HG03108 (cell line): ENCODE measurements around the gene CROCC2.

Experiments used
- ATAC-seq: cut with Tn5 transposase; IDR thresholded peaks from one replicate; pipeline ENCODE4 v1.9.1; 2021; ENCODE audit warnings: moderate library complexity; ENCODE audit not compliant: unreplicated experiment

The CROCC2 gene

DNA sequence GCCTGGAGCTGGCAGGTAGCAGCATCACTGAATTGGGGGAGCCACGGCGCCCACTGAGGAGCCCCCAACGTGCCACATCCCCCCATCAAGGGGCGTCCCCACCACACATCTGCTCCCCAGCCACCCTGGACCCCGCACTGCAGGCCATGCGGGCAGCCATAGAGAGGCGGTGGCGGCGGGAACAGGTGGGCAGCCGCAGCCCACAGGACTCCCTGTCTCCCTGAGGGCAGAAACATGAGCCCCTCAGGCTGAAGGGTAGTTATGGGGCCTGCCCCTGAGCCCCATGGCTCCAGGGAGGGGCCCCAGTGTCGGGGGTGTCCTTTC is 26.6 kb downstream of the CROCC2 start:
- ATAC-seq = no peak

DNA sequence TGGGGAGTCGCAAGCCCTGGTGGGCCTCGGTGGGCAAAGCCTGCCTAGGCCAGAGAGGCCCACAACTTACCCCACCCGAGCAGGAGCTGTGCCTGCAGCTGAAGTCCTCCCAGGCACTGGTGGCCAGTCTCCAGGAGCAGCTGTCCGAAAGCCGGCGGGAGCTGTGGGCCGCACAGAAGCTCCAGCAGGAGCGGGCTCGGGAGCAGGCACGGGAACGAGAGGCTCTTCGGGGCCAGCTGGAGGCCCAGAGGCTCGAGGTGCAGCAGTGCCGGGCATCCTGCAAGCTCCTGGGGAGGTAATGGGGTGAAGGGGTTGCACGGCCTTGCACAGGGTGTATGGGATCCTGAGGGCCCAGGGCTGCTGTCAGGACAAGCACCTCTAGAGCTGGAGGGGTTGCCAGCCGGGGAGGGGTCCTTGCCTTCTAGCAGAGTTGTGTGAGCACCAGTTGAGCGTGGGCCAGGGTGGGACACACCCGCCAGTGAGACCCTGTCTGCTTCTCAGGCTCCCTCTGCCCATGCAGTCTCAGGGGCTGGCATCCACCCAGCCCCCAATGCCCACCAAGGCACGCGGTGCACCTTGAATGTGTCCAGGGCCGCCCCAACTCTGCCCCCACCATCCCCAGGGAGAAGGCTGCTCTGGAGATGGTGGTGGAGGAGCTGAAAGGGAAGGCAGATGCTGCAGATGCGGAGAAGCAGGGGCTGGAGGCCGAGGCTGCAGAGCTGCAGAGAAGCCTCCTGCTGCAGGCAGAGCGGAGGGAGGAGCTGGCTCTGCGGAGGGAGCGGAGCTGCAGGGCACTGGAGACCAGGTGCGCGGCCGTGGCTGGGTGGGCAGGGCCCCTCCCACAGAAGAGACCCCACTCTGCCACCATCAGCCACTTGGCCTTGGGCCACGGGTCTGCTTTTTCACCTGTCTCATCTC is 27.2 kb downstream of the CROCC2 start:
- ATAC-seq = no peak

GRCh38 chr2:240933966-240934700 is 28.0 kb downstream of the CROCC2 start:
- no peak for ATAC-seq

DNA sequence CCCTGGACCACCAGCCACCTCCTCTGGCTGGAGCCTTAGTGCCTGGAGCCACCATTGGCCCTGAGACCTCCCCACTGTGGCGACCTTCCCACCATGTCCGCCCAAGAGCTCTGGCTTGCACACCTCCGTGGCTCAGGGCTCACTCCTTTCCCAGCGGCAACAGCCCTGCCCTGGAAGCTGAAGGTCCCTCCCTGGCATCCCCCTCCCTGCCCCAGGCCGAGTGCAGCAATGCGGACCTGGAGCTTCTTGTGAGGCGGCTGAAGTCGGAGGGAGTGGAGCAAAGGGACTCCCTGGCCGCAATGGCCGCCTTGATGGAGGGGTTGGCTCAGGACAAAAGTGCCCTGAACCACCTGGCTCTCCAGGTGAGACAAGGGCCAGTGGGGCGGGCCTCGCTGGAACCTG is 28.6 kb downstream of the CROCC2 start:
- no peak for ATAC-seq

GRCh38 chr2:240935103-240935876 is 29.2 kb downstream of the CROCC2 start:
- ATAC-seq = no peak

GRCh38 chr2:240936106-240936505 is 30.0 kb downstream of the CROCC2 start:
- ATAC-seq = no peak

DNA sequence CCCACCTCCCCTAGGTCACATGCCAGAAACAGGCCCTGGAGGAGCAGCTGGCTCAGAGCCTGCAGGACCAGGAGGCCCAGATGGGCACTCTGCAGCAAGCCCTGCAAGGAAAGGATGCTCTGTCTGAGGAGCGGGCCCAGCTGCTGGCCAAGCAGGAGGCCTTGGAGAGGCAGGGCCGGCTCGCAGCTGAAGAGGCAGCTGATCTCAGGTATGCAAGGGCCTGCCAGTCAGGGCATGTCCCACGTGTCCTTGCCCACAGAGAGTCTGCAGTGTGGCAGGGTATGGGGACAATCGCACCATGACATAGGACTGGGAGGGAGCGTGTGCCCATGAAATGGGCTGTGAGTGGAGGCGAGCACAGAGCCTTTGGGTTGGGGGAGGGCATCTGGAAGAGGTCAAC is 39.9 kb downstream of the CROCC2 start:
- ATAC-seq = no peak

GRCh38 chr2:240946654-240947053 is 40.5 kb downstream of the CROCC2 start:
- no peak for ATAC-seq

- no peak for ATAC-seq
These were observed 41.0 kb downstream of the CROCC2 start for GRCh38 chr2:240947176-240947575.

GRCh38 chr2:240947607-240948006 is 41.5 kb downstream of the CROCC2 start:
- no peak for ATAC-seq

DNA sequence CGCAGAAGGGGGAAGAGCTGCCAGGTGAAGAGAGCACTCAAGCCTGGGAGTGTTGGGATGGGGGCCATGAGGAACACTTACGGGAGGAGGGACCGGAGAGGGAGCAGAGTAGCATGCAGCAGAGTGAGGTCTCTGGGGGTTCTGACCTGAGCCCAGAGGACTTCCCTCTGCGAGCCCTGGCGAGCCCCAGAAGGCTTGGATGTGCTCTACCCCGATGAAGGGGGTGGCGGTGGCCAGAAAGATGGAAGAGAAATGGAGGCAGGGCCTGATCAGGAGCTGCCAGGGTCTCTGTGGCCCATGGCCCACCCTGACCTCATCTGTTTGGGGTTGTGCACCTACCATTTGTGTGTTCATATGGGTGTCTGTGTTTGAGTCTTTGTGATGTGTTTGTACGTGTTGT is 42.0 kb downstream of the CROCC2 start:
- ATAC-seq = no peak

GRCh38 chr2:240948905-240949790 is 43.0 kb downstream of the CROCC2 start:
- no peak for ATAC-seq

GRCh38 chr2:240949791-240950705 is 43.9 kb downstream of the CROCC2 start:
- ATAC-seq = no peak

DNA sequence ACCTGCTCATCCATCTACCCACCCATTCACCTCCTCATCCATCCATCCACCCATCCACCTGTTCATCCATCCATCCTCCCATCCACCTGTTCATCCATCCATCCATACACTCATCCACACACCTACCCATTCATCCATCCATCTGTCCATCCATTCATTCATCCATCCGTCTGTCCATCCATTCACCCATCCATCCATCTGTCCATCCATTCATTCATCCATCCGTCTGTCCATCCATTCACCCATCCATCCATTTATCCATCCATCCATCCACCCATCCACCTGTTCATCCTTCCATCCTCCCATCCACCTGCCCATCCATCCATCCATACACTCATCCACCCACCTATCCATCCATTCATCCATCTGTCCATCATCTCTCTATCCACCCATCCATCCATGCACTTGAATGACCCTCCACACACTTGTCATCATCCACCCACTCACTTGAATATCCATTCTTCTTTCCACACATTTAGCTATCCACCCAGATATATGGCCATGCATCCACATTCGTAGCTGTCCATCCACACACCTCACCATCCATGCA is 45.0 kb downstream of the CROCC2 start:
- ATAC-seq = no peak

- no peak for ATAC-seq
These were observed 46.5 kb downstream of the CROCC2 start for GRCh38 chr2:240952496-240953246.

- ATAC-seq = no peak
These were observed 47.6 kb downstream of the CROCC2 start for GRCh38 chr2:240953426-240954410.
